DMS53 (cell line): ENCODE measurements around the gene PPP4R3B.
"Not testable (repeated sequence)": the region's sequence is repeated elsewhere in the genome, so short reads cannot be mapped to it uniquely, and the experiment has no call there.

Experiments used
- DNase-seq: peaks from one replicate; lab custom pipeline; 2025; lab: John Stamatoyannopoulos, UW

The PPP4R3B gene

DNA sequence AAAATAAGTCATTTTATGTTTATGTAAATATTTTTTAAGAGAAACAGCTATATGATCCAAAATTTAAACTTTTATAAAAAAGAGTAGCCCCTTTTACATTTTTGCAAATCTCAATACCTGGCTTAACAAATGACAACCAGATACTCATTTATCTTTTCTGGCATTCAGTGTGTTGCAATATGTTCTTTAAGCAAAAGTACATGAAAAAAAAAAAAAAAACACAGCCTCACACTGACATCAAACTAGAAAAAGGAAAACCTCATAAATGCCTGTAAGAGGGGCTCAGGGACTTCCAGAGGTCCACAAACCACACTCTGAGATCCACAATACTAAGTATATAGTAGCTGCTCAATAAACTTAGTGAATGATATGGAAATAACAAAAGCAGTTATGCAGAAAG lies 21.9 kb downstream of the PPP4R3B start:
- no peak for DNase-seq

DNA sequence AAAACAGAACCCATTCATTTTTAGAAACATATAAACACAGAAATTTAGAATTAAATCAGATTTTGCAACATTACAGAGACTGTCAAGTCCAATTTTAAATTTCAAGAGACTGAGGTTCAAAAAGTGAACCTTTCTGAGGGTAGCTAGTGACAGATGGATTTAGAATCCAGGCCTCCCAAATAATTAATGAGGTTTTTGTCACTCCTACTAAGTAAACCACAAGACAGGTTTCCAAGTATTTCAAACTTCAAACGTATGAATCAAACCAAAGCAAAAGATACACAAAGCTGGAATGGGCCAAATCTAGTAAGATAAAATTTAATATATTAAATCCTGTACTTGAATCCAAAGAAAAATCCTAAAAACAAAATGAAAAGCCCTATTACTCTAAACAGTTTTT lies 25.3 kb downstream of the PPP4R3B start:
- DNase-seq: no peak

DNA sequence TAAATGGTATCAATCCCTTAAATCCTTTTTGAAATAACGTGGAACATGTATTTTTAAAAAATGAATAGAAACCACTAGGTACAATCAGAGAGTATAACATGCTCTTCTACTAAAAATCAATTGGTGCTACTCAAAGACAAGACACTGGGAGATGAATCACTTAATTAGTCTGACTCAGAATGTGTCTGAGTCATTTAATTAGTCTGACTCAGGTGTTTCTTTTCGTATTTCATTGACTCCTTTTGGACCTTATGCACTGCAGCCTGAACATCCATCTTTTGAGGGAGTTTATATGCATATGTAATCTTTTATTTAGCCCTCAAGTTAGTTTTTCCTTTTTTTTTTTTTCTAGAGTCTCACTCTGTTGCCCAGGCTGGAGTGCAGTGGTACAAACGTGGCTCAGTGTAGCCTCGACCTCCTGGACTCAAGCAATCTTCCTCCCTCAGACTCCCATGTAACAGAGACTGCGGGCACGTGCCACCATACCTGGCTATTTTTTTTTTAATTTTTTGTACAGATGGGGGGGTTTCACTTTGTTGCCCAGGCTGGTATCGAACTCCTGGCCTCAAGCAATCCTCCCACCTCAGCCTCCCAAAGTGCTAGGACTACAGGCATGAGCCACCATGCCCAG lies 26.5 kb downstream of the PPP4R3B start:
- DNase-seq: peak; percentile 20

DNA sequence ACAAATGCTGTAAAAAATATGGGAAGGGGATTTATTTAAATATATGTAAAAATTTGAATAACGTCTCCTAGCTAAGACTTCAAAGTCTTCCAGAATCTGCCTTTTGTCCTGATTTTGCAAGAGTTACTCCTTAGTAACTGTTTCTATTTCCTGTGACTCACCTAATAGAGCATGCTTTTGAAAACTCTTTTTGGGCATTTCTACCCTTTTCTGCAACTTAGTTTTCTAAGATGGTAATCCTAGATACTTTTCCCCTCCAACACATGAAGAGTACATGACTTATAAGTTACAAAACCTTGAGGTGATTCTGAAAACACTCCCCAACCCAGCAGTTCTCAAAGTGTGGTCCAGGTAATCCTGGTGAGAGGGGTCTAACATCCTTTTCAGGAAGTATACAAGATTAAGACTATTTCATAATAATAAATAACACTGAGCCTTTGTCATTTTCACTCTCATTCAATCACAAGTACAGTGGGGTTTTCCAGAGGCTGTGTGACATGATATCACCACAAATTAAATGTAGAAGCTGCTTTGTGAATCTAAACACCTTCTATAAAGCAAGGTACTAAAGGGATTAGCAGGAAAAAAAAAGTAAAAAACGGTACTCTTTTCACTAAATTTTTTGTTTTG lies 31.9 kb downstream of the PPP4R3B start:
- DNase-seq: no peak

GRCh38 chr2:55581874-55582547 lies 35.4 kb downstream of the PPP4R3B start:
- no peak for DNase-seq

DNA sequence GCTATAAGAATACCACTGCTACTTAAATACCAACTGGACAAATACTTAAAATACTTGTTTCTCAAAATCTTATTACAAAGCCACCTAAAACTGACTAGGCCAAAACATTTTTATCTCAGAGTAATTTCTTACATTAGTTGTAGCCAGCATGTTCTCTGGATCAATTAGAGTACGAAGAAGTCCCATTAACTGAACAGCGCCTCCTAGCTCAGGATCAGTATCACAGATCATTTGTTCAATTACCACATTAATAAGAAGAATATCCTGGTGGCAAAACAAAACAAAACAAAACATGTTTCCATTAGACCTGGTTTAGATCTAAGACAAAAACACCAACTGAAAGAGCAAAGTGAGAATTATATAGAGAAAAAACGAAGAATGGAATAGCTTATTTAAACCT lies 36.0 kb downstream of the PPP4R3B start:
- DNase-seq: peak; percentile 34

- DNase-seq: not testable (repeated sequence)
Observed at GRCh38 chr2:55569002-55569401, 48.4 kb downstream of the PPP4R3B start.

DNA sequence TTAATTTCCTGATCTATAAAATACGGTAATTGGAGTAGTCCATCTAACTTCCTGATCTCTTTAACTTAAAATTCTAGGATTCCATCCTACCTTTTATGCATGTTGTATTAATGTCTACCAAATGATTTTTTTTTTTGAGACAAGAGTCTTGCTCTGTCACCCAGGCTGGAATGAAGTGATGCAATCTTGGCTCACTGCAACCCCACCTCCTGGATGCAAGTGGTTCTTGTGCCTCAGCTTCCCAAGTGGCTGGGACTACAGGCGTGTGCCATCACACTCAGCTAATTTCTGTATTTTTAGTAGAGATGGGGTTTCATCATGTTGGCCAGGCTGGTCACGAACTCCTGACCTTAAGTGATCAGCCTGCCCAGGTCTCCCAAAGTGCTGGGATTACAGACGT lies 50.1 kb downstream of the PPP4R3B start:
- DNase-seq: no peak

DNA sequence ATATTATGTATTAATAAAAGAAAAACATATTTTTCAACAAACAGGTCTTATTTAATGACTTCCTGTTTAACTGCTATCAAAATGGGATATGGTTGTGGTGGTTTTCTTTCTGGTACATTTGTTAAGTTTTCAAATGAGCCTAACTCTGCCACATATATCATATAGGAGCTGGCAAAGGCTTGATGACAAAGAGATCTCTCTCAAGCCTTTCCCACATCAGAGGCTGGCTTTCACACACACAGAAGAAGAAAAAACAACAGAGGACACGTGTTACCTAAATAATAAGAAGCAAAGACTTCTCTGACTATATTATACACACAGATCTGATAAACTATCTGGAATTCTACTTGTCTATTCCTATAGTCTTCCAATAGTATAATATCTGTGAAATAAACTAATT lies 51.8 kb downstream of the PPP4R3B start:
- no peak for DNase-seq

- DNase-seq: no peak
Observed at GRCh38 chr2:55560855-55561254, 56.6 kb downstream of the PPP4R3B start.

DNA sequence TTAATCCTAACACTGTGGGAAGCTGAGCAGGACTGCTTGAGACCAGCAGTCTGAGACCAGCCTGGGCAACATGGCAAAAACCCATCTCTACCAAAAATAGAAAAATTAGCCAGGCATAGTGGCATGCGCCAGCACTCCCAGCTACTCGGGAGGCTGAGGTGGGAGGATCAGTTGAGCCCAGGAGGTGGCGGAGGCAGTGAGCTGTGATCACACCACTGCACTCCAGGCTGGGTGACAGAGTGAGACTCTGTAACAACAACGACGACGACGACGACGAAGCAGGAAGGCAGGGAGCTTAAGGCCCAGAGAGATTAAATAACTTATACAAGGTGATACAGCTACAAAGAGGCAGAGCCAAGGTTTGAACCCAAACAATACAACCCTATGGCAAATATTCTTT lies 60.6 kb downstream of the PPP4R3B start:
- DNase-seq: no peak

DNA sequence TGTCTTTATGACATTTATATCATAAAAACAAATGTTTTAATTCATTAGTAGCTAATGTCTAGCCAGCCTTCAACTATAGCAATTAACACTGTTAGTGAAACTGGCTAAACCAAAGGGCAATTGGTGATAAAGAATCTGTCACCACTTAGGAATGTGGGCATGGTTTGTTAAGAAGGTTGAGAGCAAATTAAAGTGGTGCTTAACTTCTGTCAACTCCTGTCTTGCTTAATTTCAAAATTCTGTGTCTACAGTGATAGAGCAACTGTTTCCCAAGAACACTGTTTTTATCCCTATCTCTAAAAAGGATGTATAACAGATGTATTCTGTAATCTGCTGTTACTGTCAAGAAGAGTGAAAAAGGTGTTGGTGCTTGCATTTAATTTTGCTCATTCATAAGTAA lies 61.4 kb downstream of the PPP4R3B start:
- DNase-seq: no peak

- no peak for DNase-seq
Observed at GRCh38 chr2:55553321-55553720, 64.1 kb downstream of the PPP4R3B start.

DNA sequence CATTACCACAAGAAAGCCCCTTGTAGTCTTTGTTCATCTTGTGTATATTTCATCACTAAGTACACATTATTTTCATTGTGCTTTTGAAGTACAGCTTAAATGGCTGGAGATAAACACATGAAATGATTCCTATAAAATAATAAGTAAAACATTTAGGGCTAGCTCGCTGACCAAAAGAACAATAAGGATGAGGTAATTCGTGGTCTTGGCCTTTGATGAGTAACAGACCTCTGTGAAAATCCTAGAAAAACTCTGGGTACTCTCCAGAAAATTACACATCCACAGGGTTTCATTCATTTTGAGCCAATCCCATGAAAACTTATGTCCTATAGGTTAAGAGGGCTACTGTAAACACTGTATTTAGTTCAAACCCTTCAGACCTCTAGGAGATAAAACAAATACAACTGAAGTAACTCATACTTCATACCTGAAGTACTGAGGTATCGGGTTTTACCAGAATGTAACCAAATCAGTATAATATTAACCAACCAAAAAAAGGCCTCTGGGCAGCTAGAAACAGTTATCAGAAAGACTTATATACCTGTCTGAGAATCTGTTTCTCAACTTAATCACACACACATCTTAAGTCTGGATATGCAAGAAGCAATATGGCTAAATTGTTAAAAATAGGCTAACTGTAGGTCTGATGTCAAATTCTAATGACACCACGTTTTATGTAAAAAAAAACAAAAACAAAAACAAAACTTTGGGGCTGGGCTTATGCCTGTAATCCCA lies 66.9 kb downstream of the PPP4R3B start:
- peak; percentile 75 for DNase-seq

- DNase-seq: not testable (repeated sequence)
Observed at GRCh38 chr2:55547679-55548078, 69.7 kb downstream of the PPP4R3B start.

GRCh38 chr2:55547001-55547400 lies 70.4 kb downstream of the PPP4R3B start:
- no peak for DNase-seq

GRCh38 chr2:55530539-55531081 lies 86.8 kb downstream of the PPP4R3B start:
- DNase-seq: no peak

DNA sequence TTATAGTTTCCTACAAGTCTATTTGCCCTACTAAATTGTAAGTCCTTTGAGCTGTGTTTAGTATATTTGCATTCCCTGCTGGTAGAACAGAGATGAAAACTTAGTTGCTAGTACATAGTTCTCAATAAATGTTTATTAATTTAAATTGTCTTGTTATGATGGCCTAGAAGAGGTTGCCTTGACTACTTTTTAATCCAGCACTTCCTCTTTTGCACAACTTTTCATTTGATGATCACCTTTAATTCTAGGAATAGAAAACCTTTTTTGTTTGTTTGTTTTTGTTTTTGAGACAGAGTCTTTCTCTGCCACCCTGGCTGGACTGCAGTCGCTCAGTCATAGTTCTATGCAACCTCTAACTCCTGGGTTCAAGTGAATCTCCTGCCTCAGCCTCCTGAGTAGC lies 91.2 kb downstream of the PPP4R3B start:
- no peak for DNase-seq

DNA sequence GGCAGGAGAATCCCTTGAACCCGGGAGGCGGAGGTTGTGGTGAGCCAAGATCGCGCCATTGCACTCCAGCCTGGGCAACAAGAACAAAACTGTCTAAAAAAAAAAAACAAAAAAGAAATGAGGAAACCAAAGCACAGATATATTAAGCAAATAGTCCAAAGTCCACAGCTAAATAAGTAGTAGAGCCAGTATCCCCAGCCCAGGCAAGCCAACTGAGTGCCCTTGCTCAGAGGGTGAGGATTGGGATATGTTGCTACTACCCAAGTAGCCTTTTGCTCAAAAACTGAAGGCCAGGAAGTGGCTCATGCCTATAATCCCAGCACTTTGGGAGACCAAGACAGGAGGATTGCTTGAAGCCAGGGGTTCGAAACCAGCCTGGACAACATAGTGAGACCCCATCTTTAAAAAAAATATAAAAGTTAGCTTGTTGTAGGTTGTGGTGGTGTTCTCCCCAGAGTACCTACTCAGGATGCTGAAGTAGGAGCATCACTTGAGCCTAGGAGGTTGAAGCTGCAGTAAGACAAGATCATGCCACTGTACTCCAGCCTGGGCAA lies 92.5 kb downstream of the PPP4R3B start:
- DNase-seq: no peak

DNA sequence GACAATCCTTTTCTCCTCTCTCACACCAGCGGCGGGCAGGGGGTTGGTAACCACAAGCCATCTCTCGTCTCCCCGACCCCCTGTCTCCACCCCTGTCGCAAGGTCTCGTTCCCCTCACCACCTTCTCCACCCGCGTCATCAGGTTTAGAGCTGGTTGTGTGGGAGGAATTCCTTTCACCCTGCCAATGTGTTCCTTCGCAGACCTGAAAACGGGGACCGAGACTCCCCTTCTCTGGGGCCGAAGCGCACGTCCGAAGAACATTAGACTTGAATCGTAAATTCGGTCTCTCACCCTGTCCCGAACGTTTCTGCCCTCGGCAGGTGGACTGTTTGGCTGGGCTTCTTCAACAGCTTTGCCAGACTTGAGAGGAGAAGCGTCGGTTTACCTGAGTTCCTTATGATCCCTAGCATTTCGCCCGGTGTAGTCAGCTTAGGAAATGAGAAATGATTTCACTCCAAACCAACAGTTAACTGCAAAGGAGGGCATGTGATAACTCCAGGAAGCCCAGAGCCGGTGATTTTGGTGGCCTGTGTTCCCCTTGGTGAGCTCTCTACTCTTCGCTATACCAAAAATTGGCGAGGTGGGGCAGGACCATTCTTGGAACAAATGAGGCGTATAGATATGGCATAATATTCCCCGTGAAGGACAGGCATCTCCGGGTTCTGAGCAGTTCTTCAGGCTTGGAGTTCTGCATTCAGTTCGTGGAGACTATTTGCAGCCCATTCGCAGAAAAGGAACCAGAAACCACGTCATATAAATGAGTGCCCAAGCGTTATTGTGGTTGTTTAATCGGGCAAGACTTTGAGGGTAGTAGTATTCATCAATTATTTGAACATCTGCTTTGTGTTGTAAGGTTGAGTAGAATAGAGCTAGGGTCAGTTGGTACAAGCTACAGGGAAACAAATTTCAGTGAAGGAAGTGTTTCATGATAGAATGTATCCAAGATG lies 97.2 kb downstream of the PPP4R3B start:
- peak; percentile 76 for DNase-seq

DNA sequence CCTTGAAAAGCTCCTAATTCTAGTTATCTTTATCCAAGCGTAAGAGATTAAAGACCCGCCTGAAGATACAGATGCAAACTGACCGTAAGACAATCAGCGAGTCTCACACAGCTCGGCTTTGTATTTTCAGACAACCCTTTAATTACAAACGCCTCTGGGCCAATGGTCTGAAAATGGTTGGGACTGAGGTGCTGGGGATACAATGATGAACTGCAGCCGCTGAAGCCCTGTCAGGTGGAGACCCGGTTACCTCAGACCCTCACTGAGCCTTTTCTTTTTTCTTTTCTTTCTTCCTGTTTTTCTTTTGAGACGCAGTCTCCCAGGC lies 98.6 kb downstream of the PPP4R3B start:
- DNase-seq: peak; percentile 63
